GM06990 (cell line): ENCODE results near the gene FAM9B.
"Not testable (repeated sequence)": the region's sequence is repeated elsewhere in the genome, so short reads cannot be mapped to it uniquely, and the experiment has no call there.

Experiments
- DNase-seq: peaks from one replicate; pipeline ENCODE4 v3.0.0-alpha.2; 2011; ENCODE audit not compliant: insufficient read length; ENCODE audit errors: extremely low read depth
- H3K27me3 ChIP-seq: replicated peaks from 2 replicates; pipeline ENCODE4 v1.6.0; 2011; ENCODE audit warnings: low read length; ENCODE audit not compliant: control insufficient read depth, insufficient read depth
- H3K36me3 ChIP-seq: 2 replicates; pipeline ENCODE4 v1.5.1; 2011; ENCODE audit warnings: low read length; ENCODE audit not compliant: control insufficient read depth, insufficient read depth
- H3K4me3 ChIP-seq: replicated peaks from 2 replicates; pipeline ENCODE4 v1.5.1; 2011; ENCODE audit warnings: low read depth, mild to moderate bottlenecking, control low read depth, low read length
- TF ChIP-seq, protein P1 (sequence below): IDR thresholded peaks from 2 replicates; pipeline ENCODE4 v1.5.1; 2011; ENCODE audit warnings: low read length, control low read depth, mild to moderate bottlenecking, inconsistent platforms; ENCODE audit not compliant: insufficient read depth, poor library complexity, severe bottlenecking

FAM9B gene

DNA sequence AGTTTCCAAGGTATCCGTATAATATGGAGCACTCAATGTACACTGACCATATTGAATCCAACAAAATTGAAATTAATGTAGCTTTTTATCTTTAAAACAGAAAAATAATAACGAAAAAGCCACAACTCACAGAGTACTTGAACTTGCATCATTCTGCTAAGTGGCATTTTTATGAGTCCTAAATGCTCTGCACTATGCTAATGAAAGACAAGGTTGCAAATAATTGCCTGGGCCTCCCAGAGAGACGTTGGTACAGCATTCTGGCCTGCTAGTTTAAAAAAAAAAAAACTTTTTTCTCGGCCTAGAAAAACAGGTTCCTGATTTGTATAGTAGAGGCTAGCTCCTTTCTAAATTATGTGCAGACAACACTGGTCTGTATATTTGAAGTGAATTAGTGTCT lies 4.3 kb upstream of the FAM9B start:
- DNase-seq, result no peak
- H3K4me3 ChIP-seq, result no peak overlapping the region
- no peaks in the 10 kb centered on the region for H3K27me3 ChIP-seq
- H3K36me3 ChIP-seq, result no peaks in the 10 kb centered on the region
- TF ChIP-seq, protein P1, sequence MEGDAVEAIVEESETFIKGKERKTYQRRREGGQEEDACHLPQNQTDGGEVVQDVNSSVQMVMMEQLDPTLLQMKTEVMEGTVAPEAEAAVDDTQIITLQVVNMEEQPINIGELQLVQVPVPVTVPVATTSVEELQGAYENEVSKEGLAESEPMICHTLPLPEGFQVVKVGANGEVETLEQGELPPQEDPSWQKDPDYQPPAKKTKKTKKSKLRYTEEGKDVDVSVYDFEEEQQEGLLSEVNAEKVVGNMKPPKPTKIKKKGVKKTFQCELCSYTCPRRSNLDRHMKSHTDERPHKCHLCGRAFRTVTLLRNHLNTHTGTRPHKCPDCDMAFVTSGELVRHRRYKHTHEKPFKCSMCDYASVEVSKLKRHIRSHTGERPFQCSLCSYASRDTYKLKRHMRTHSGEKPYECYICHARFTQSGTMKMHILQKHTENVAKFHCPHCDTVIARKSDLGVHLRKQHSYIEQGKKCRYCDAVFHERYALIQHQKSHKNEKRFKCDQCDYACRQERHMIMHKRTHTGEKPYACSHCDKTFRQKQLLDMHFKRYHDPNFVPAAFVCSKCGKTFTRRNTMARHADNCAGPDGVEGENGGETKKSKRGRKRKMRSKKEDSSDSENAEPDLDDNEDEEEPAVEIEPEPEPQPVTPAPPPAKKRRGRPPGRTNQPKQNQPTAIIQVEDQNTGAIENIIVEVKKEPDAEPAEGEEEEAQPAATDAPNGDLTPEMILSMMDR, result no peak

DNA sequence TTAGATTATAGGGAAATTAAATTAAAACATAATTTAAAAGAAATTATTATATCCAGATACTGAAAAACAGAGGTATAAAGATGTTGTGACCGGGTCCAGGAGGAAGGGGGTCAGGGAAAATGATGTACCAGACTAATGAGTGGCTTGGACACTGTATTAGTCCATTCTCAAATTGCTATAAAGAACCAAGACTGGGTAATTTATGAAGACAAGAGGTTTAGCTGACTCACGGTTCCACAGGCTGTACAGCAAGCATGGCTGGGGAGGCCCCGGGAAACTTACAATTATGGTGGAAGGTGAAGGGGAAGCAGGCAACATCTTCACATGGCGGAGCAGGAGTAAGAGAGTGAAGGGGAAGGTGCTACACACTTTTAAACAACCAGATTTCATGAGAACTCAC lies 3.4 kb upstream of the FAM9B start:
- TF ChIP-seq, protein P1, result no peak
- H3K27me3 ChIP-seq, result no peaks in the 10 kb centered on the region
- H3K4me3 ChIP-seq, result no peak overlapping the region
- DNase-seq, result no peak
- no peaks in the 10 kb centered on the region for H3K36me3 ChIP-seq

DNA sequence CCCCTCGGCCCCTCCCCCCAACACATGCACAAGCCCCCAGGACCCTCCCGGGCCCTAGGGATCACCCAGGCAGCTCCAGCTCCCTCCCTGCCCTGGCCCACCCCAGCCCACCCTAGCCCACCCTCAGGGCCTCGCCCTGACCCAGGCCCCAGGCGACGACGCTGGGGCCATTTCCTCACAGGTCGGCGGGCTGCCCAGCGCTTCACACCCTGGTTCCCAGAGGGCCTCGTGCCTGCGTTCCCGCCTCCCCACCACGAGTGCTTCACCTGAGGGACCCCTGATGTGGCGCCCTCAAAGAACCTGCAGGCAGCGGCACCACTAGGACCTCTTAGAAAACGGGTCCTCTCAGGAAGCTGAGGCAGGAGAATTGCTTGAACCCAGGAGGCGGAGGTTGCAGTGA lies 341 bp downstream of the FAM9B start:
- no peak for DNase-seq
- H3K27me3 ChIP-seq, result no peaks in the 10 kb centered on the region
- H3K36me3 ChIP-seq, result no peaks in the 10 kb centered on the region
- H3K4me3 ChIP-seq, result no peak overlapping the region
- TF ChIP-seq, protein P1, result no peak

DNA sequence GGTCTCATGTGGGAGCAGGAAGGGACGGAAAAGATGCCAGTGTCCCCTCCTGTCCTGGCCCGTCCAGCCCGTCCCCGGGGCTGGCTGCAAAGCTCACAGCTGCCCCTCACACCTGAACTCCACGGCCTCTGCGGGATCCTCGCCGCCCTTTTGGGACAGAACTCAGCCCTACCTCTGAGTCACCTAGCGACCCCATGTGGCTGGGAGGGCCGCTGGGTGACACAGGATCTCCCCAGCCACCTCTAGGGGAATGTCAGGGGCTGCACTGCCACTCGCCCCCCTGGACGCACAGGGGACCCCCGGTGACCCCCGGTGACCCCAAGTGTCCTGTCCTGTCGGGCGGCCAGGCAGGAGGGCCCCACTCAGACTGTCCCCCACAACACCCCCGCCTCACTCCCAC lies 748 bp downstream of the FAM9B start:
- Histone ChIP-seq H3K36me3 (no peaks in the 10 kb centered on the region), H3K27me3 (no peaks in the 10 kb centered on the region), H3K4me3 (no peak overlapping the region)
- TF ChIP-seq, protein P1, result no peak
- no peak for DNase-seq

DNA sequence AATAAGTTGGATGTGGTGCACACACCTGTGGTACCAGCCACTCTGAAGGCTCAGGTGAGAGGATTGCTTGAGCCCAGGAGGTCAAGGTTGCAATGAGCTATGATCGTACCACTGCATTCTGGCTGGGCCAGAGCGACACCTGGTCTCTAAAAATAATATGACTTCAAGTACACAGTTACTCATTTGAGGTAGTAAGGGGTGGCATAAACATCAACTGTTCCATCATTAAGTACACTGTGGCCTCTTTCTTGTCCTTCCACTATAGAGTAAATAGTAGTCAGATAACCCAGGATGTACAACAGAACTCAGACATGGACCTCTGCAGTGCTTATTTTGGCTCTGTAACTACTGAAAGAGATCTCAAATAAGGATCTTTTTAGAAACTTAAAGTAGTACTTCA lies 10.6 kb downstream of the FAM9B start:
- no peaks in the 10 kb centered on the region for H3K27me3 ChIP-seq
- no peaks in the 10 kb centered on the region for H3K36me3 ChIP-seq
- H3K4me3 ChIP-seq, result no peak overlapping the region
- DNase-seq, result no peak
- TF ChIP-seq, protein P1, result no peak

DNA sequence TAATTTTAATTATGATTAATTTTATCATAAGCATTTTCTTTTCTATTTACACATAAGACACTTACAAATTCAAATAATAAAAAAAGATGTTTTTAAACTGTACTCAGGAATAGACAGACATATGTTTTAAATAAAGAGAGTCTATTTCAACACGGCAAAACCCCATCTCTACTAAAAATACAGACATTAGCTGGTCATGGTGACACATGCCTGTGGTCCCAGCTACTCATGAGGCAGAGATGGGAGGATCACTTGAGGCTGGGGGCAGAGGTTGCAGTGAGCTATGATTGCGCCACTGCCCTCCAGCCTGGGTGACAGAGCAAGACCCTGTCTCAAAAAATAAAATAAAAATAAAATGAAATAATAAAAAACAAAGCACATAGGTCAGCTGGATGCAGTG lies 14.8 kb downstream of the FAM9B start:
- H3K27me3 ChIP-seq, result no peaks in the 10 kb centered on the region
- TF ChIP-seq, protein P1, result no peak
- H3K4me3 ChIP-seq, result no peak overlapping the region
- no peak for DNase-seq
- no peaks in the 10 kb centered on the region for H3K36me3 ChIP-seq

DNA sequence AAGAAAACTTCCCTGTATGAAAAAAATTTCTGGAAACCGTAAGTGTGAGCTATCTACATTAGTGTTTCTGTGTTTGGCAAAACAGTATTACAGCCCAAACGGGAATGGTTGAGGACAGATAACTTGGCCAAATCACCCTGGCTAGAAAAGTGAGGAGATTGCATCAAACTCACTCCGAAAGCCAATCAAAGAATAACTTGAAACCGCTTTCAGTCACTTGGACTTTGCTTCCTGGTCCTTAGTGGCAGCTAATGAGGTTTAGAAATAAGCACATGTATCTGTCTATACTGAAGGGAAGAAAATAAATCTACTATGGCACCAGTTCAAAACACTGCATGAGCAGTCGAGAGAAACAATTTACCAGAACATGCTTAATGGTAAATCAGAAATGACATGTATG lies 15.6 kb downstream of the FAM9B start:
- DNase-seq, H3K4me3 ChIP-seq, H3K27me3 ChIP-seq, H3K36me3 ChIP-seq: not testable (repeated sequence)
